CD14-positive monocyte (primary cell): ENCODE results near the gene GSTA2. TPM values are rescaled to one million over a fixed set of nuclear protein-coding genes. Genes with fewer than 3 reads are reported as not detected.
"Not testable (repeated sequence)": the region's sequence is repeated elsewhere in the genome, so short reads cannot be mapped to it uniquely, and the experiment has no call there.

Source experiments
- DNase-seq, 3 donors: peaks; one replicate each; pipeline ENCODE4 v3.0.0-alpha.2; 2011 to 2022
- H2AFZ ChIP-seq: 2 replicates; pipeline ENCODE4 v1.6.0; 2012; ENCODE audit warnings: mild to moderate bottlenecking, low read depth, low read length, inconsistent platforms; ENCODE audit not compliant: insufficient read depth, poor library complexity, severe bottlenecking
- H3K27ac ChIP-seq, 2 donors: 1 replicate in 1 of 2; 2 replicates in 1 of 2; pipeline ENCODE4 v1.5.1; 2012 to 2013; ENCODE audit warnings: low read length in 2 of 2, control low read depth in 1 of 2, inconsistent platforms in 1 of 2, low read depth in 1 of 2, mild to moderate bottlenecking in 1 of 2
- H3K27me3 ChIP-seq, 2 donors: one replicate each; pipeline versions ENCODE4 v1.6.0 to v1.6.1; 2011 to 2013; ENCODE audit warnings: low read length in 2 of 2; ENCODE audit not compliant: control insufficient read depth in 2 of 2, insufficient read depth in 2 of 2
- H3K36me3 ChIP-seq, 2 donors: replicated peaks in 1 of 2; 1 replicate in 1 of 2; 2 replicates in 1 of 2; pipeline versions ENCODE4 v1.5.1 to v1.6.1; 2012 to 2013; ENCODE audit warnings: low read length in 2 of 2, control low read depth in 1 of 2, inconsistent platforms in 1 of 2, mild to moderate bottlenecking in 1 of 2; ENCODE audit not compliant: insufficient read depth in 2 of 2, control insufficient read depth in 1 of 2
- H3K4me1 ChIP-seq, 2 donors: 1 replicate in 1 of 2; 2 replicates in 1 of 2; pipeline versions ENCODE4 v1.5.1 to v1.6.1; 2012 to 2013; ENCODE audit warnings: low read length in 2 of 2, control low read depth in 1 of 2, inconsistent platforms in 1 of 2, mild to moderate bottlenecking in 1 of 2, moderate library complexity in 1 of 2; ENCODE audit not compliant: insufficient read depth in 2 of 2, control insufficient read depth in 1 of 2
- H3K4me2 ChIP-seq: replicated peaks from 2 replicates; pipeline ENCODE3; 2012; ENCODE audit warnings: low read length, moderate library complexity, mild to moderate bottlenecking; ENCODE audit not compliant: poor library complexity, severe bottlenecking; ENCODE audit errors: extremely low read depth
- H3K4me3 ChIP-seq, 3 experiments: fragments of 200-600 bp in 1 of 3; sonication (generic) in 1 of 3; replicated peaks in 1 of 3; 1 replicate in 2 of 3; 2 replicates in 1 of 3; pipeline ENCODE4 v1.5.1; 2011 to 2013; ENCODE audit warnings: low read length in 3 of 3, mild to moderate bottlenecking in 3 of 3, control low read depth in 2 of 3, low read depth in 2 of 3, inconsistent platforms in 1 of 3, moderate library complexity in 1 of 3
- H3K79me2 ChIP-seq: 2 replicates; pipeline ENCODE4 v1.6.0; 2012; ENCODE audit warnings: mild to moderate bottlenecking, control low read depth, inconsistent platforms, low read length, moderate library complexity; ENCODE audit not compliant: insufficient read depth
- H3K9ac ChIP-seq: 2 replicates; pipeline ENCODE4 v1.6.0; 2017; ENCODE audit warnings: low read length, mild to moderate bottlenecking; ENCODE audit not compliant: insufficient read depth, poor library complexity, severe bottlenecking
- H3K9me3 ChIP-seq, 2 donors: replicated peaks in 1 of 2; 1 replicate in 1 of 2; 2 replicates in 1 of 2; pipeline versions ENCODE4 v1.5.1 to v1.6.1; 2012 to 2013; ENCODE audit warnings: low read length in 2 of 2, control low read depth in 1 of 2; ENCODE audit not compliant: control insufficient read depth in 1 of 2, insufficient read depth in 1 of 2
- H4K20me1 ChIP-seq: 2 replicates; pipeline ENCODE4 v1.6.0; 2012; ENCODE audit warnings: mild to moderate bottlenecking, low read length, control low read depth, moderate library complexity; ENCODE audit not compliant: insufficient read depth
- H3K27ac Mint-ChIP-seq, 7 donors: one replicate each; pipeline ENCODE4 v1.8.0; 2020; ENCODE audit warnings: mild to moderate bottlenecking in 7 of 7, mixed read lengths in 7 of 7, moderate library complexity in 6 of 7, inconsistent platforms in 2 of 7
- H3K27me3 Mint-ChIP-seq, 3 donors: one replicate each; pipeline ENCODE4 v1.8.0; 2021 to 2022; ENCODE audit warnings: low read depth in 3 of 3, mild to moderate bottlenecking in 3 of 3, mixed read lengths in 3 of 3, moderate library complexity in 3 of 3, inconsistent platforms in 1 of 3
- H3K36me3 Mint-ChIP-seq, 2 donors: one replicate each; pipeline ENCODE4 v1.8.0; 2020; ENCODE audit warnings: mixed read lengths in 2 of 2, inconsistent platforms in 1 of 2, mild to moderate bottlenecking in 1 of 2
- H3K4me1 Mint-ChIP-seq: one replicate; pipeline ENCODE4 v1.8.0; 2020; ENCODE audit warnings: mild to moderate bottlenecking, mixed read lengths
- H3K4me3 Mint-ChIP-seq, 2 donors: one replicate each; pipeline ENCODE4 v1.8.0; 2020; ENCODE audit warnings: mild to moderate bottlenecking in 2 of 2, mixed read lengths in 2 of 2, moderate library complexity in 1 of 2
- H3K9me3 Mint-ChIP-seq, 7 donors: one replicate each; pipeline ENCODE4 v1.8.0; 2020 to 2022; ENCODE audit warnings: mixed read lengths in 7 of 7, mild to moderate bottlenecking in 6 of 7, moderate library complexity in 6 of 7, inconsistent platforms in 2 of 7
- CTCF ChIP-seq: fragments of 200-600 bp; IDR thresholded peaks from one replicate; pipeline ENCODE4 v1.8.0; 2022; ENCODE audit warnings: antibody characterized with exemption, mild to moderate bottlenecking
- WGBS: methylation state at CpG from one replicate; pipeline ENCODE4 v1.1.5; 2013; ENCODE audit warnings: missing lambda C conversion rate; ENCODE audit not compliant: insufficient coverage; 5-methylcytosine and 5-hydroxymethylcytosine counted together
- intact Hi-C, 2 donors: fragments of 100-400 bp; cut with micrococcal nuclease; formaldehyde crosslinking; loops; one replicate each; pipeline versions ENCODE4 v1.15.0 to v1.15.1; 2023
- polyA plus RNA-seq, 3 donors: library from polyadenylated mRNA; depleted of rRNA in 1 of 3; unstranded in 2 of 3; stranded (reverse) in 1 of 3; fragments of 300-500 nt in 2 of 3; fragments of >200 nt in 1 of 3; fragmentation: Illumina TruSeq in 2 of 3; gene quantifications; 1 replicate in 2 of 3; 2 replicates in 1 of 3; pipeline ENCODE4 v1.2.3, GENCODE V29; 2012 to 2021

The GSTA2 gene
- polyA plus RNA-seq, 3 donors, result not detected

- intact Hi-C loops, result no loop called here
- Histone ChIP-seq H3K9me3 (peaks cover 0 to 2% of the 10 kb centered on the region in 2 donors), H3K4me2 (no peak overlapping the region), H3K36me3 (no peaks in the 10 kb centered on the region), H3K9ac (no peak overlapping the region), H2AFZ (no peak overlapping the region), H3K4me1 (no peaks in the 10 kb centered on the region), H4K20me1 (no peaks in the 10 kb centered on the region), H3K27ac (no peak overlapping the region), H3K4me3 (no peak overlapping the region), H3K27me3 (no peaks in the 10 kb centered on the region), H3K79me2 (no peaks in the 10 kb centered on the region)
- no peak for TF ChIP-seq CTCF
- no peak overlapping the region for H3K4me3 Mint-ChIP-seq
- DNase-seq, result no peak
- H3K4me1 Mint-ChIP-seq, result peaks cover 5% of the 10 kb centered on the region
- peaks cover 2 to 4% (median 3%) of the 10 kb centered on the region in 3 donors for H3K27me3 Mint-ChIP-seq
- WGBS, result no CpG with 5 or more reads among the region's 1 CpG
- H3K27ac Mint-ChIP-seq, result no peak overlapping the region
- peaks cover 0 to 2% (median 0%) of the 10 kb centered on the region in 7 donors for H3K9me3 Mint-ChIP-seq
- H3K36me3 Mint-ChIP-seq, result no peaks in the 10 kb centered on the region
Observed at GRCh38 chr6:52759085-52759484, 4.2 kb downstream of the GSTA2 start.

- H3K27me3 ChIP-seq, H3K9me3 Mint-ChIP-seq, intact Hi-C loops, H3K36me3 ChIP-seq, H3K4me3 Mint-ChIP-seq, H3K27ac ChIP-seq, H3K4me1 ChIP-seq, DNase-seq, H3K27me3 Mint-ChIP-seq, H3K27ac Mint-ChIP-seq, H3K79me2 ChIP-seq, H3K9ac ChIP-seq, H3K36me3 Mint-ChIP-seq, H3K4me2 ChIP-seq, H2AFZ ChIP-seq, H3K9me3 ChIP-seq, H3K4me3 ChIP-seq, H3K4me1 Mint-ChIP-seq, H4K20me1 ChIP-seq: not testable (repeated sequence)
- no CpG with 5 or more reads among the region's 7 CpGs for WGBS
Observed at GRCh38 chr6:52757651-52758338, 5.5 kb downstream of the GSTA2 start.
